Esophagus squamous epithelium (tissue), 4 donors: ENCODE data around the gene G6PC1.
A peak's percentile ranks its signal among the peaks of the same experiment; 100 is the strongest.

Experiments used
- POLR2A ChIP-seq, 4 donors: fragments of 450-650 bp; IDR thresholded peaks; one replicate each; pipeline ENCODE4 v1.6.1; 2017; ENCODE audit warnings: antibody characterized with exemption in 4 of 4, mild to moderate bottlenecking in 4 of 4, moderate library complexity in 3 of 4
- TF ChIP-seq, protein P1 (sequence below), 6 experiments: fragments of 450-650 bp in 4 of 6; fragments of 200-600 bp in 2 of 6; sonication (generic) in 2 of 6; IDR thresholded peaks; one replicate each; pipeline ENCODE4 v1.5.1; 2016 to 2019; ENCODE audit warnings: antibody characterized with exemption in 6 of 6, mild to moderate bottlenecking in 4 of 6, moderate library complexity in 4 of 6

GRCh38 chr17:42850954-42851353 is 49.6 kb upstream of the G6PC1 start, which contains the start of gene AOC3:
- peak in 1 of 4 donors; percentile 27 for TF ChIP-seq POLR2A (IDR thresholded peaks at IDR 0.05)
- TF ChIP-seq, protein P1, sequence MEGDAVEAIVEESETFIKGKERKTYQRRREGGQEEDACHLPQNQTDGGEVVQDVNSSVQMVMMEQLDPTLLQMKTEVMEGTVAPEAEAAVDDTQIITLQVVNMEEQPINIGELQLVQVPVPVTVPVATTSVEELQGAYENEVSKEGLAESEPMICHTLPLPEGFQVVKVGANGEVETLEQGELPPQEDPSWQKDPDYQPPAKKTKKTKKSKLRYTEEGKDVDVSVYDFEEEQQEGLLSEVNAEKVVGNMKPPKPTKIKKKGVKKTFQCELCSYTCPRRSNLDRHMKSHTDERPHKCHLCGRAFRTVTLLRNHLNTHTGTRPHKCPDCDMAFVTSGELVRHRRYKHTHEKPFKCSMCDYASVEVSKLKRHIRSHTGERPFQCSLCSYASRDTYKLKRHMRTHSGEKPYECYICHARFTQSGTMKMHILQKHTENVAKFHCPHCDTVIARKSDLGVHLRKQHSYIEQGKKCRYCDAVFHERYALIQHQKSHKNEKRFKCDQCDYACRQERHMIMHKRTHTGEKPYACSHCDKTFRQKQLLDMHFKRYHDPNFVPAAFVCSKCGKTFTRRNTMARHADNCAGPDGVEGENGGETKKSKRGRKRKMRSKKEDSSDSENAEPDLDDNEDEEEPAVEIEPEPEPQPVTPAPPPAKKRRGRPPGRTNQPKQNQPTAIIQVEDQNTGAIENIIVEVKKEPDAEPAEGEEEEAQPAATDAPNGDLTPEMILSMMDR (IDR thresholded peaks at IDR 0.05) = no peak
